ENCODE data around the gene PHACTR1.

PHACTR1 gene

DNA sequence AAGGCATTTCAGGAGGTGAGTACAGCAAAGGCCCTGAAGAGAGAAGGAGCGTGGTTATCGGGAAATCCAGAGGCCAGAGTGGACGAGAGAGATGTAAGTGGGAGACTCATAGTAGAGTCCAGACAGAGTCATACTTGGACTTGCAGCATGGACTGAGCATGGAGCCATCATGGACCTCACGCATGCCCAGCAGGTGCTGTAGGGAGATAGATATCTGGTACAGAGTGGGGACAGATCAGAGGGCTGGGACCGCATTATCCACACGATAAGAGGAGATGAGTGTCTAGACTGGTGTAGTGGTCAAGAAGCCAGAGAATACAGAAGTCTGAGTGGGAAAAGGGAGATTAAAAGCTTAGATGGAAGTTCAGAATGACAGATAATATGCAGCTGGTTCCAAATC, 484.8 kb downstream of the PHACTR1 start:
- no peak for DNase-seq (ENCODE audit: low spot score)

DNA sequence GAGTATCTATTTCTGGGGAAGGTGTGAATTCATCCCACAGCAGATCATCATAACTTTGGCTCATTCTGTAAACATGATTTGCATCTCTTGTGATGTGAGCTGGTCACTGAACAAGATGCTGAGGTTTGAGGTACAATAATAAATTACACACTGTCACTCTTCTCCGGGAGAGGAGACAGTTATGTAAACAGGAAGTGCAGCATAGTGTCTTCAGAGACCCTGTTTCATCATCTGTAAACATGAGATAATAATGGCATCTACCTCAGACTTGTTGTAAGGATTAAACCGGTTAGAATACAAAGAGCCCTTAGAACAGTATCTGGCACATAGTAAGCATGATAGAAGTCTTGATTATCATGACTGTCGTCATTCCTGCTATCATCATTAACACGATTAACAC, 486.6 kb downstream of the PHACTR1 start:
- no peak for DNase-seq (ENCODE audit: low spot score)

DNA sequence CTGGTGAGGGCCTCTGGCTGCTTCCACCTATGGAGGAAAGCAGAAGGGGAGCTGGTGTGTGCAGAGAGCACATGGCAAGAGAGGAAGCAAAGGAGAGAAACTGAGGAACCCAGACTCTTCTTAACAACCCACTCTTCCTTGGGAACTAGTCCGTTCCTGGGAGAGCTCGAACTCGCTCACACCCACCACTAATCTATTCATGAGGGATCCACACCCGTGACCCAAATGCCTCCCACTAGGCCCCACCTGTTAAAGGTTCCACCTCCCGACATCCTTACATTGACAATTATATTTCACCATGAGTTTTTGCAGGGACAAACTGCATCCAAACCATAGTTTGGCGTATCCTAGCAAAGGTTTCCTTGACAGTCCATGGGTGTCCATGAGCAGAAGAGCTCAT, 488.5 kb downstream of the PHACTR1 start:
- DNase-seq (ENCODE audit: low spot score): no peak

DNA sequence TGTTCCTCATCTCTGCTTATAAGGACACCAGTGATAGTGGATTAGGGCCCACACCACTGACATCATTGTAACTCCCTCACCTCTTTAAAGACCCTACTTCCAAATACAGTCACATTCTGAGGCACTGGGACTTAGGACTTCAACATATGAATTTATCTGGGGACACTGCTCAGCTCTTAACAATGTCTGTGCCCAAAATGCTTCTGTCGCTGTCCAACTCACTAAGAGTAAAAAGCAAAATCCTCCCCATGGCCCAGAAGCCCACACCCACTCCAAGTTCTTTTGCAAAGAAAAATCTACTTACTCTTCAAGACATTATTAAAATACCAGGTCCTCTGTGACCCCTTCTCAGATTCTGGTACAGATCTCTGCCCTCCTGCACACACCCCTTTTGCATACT, 495.5 kb downstream of the PHACTR1 start:
- no peak for DNase-seq (ENCODE audit: low spot score)

DNA sequence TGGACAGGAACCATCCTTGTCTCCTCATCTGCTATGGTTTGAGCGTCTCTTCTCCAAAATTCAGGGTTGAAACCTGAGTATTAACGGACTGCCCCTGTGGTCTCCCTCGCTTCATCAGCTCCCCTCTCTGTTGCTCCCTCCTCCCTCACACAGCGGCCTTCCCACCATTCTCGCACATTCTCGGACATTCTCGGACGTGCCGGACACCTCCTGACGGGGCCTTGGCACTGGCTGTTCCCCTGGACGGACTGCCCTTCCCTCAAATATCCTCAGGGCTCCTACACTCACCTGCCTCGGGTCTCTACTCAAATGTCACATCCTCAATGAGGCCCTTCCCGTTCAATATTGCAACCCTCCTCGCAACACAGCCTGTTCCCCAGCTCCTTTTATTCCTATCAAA, 496.0 kb downstream of the PHACTR1 start:
- no peak for DNase-seq (ENCODE audit: low spot score)

DNA sequence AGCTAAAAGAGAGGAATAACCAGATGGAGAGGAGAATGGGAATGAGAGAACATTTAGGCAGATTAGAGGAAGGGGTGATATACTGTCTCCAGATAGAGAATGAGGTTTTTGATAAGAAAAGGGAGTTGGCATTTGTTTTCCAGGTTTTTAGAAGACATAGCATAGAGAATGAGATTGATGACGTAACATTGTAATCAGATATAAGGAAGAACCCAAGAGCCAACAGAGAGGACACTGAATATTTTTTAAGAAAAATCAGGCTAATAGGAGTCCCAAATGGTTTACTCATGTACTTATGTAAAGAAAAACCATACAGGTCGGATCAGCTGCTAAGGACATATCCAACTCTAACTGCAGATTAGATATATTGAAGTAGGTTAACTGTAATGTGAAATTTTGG, 498.8 kb downstream of the PHACTR1 start:
- DNase-seq (ENCODE audit: low spot score): no peak

DNA sequence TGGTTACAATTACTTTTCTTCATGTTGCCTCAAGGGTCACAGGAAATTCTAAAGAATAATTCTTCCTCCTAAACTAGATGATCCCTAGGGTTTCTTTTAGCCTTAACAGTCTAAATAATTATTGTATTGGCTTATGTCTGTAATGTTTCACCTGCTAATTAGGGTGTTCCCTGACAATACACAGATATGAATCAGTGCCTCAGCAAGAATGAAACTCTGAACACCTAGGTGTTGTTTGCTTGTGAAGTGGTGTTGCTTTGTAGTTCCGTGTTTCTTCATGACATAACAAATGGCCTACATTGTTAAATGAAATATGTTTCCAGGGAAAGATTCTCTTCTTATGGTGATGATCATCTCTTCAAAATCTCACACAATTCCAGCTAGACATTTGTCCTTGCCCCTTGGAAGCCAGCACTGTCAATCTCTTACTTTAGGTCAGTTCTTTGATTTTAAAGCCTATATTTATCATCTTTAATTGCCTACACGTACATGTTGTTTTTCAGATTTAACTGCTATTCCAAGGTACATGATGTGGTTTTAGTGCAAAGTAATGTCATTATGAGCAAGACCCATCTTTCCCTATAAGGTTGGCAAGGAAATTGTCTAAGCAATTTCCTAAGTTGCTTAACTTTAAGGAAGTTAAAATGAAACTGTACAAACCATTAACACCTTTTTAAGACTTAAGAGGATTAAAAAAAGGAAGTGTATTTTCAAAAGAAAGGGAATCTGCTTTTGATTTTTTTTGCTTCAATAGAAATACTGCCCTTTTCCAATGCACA, 499.9 kb downstream of the PHACTR1 start:
- DNase-seq (ENCODE audit: low spot score): no peak

DNA sequence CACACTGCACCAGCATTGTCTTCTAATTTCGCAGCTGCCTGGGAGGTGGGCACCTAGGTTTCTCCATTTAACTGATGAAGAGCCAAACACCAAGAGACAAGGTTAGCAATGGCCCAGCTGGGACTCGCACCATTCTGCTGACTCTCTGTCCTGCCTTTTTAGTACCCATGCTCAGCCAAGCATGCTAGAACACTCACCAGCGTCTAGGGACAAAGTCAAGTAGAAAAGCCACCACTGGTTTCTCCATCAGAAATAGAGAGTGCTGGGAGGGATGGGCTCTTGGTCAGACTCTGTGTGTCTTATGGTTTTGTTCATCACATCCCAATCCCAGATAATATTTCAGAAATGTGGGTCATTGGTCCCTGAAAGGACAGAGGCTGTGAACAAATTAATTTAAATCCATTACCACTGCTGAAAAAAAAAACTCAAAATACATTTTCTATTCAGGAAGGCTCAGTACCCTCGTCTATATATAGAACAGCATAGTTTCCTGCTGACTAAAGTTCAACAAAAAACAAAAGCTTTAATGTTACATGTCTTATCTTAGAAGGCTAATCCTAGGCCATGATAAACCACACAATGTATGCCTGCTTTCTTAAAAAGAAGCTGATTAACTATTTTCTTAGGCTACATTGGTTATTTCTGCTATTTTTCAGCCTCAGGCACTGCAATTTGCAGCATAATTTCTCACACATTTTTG, 500.8 kb downstream of the PHACTR1 start:
- DNase-seq (ENCODE audit: low spot score): no peak

DNA sequence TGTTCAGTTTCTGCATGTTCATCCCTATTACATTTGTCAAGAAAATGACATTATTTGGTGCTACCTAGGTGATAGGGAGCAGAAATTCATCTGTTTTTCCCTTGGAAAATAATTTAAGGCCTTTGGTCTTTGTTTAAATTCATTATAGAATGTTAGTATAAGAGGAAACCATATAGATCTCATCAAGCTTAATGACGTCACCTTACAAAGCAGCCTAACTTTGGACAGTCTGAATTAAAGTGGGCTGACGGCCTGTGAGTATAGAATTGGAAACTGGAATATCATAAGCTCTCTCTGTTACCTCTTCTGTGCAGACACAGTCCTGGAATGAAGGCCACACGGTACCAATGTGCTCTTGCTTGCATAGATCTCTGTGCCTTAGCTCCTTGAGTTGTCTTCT, 503.7 kb downstream of the PHACTR1 start:
- no peak for DNase-seq (ENCODE audit: low spot score)

DNA sequence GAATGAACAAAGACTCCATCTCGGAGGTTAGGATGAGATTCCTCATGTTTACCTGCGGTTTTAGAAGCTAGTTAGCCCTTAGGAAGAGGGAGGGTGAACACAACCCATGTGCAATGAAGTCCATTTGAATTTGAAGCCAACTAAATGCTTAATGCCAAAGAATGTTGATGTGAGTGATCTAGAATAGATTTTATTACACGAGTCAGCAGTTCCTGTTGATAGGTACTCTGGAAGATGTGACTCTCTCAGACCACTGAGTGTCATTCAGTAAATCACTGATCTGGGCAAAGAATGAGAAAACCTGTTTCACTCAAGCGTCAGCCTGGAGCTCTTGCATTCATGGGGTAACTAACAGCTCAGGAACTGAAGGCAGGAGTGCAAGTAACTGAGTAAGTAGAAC, 505.5 kb downstream of the PHACTR1 start:
- no peak for DNase-seq (ENCODE audit: low spot score)

DNA sequence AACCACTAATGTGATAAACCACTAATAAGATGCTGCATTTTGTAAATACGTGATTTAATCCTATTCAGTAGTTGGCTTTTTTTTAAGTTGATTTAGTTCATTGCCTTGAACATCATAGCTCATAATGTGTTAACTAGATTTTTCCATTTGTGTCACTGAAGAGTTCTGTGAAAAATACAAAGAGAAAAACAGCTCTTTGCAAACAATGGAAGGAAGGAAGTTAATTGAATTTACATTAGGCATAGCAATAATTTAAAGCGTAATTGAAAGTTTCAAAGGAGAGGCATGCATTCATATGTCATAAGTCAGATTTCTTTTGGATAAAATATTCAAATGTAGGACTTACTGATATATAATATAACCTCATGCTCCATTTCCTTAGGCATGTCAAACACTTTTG, 509.5 kb downstream of the PHACTR1 start:
- no peak for DNase-seq (ENCODE audit: low spot score)

DNA sequence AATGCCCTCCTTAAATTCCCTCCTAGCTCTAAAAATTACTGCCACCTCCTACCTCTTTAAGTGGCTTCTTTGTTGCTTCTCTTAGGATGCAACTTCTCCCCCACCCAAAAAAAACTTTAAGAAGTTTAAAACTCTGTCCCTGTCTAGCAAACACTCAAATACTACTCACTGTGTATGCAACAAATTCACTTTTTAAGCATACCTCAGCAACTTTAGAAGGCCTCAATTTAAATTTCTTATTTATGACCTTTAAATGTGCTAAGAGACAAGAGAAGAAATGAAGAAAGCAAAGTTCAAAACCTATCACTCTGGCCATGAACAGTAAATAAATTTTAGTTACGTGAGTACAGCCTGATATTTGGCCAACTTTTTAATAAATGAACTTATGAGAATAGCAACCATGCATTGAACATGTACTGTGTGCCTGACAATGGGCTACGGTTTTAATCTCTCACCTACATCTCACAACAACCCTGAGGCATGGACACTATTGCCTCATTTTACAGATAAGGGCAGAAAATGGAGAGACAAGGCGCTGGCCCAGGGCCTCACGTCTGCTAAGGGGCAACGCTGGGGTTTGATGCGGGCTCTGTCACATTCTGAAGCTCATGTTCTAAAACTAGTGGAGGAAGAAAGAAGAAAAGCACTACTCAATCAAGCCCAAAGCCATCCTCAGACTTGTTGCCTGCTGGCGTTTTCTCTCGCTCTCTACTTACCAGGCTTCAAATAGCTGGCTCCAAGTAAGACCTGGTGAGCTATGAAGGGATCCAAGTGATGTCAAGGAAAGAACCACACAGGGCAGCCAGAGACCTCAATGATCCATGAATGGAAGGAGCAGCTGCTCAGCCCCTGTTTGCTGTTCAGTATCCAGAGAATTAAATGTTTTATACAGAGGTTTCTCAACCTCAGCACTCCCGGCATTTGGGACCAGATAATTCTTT, 512.0 kb downstream of the PHACTR1 start:
- no peak for DNase-seq (ENCODE audit: low spot score)

DNA sequence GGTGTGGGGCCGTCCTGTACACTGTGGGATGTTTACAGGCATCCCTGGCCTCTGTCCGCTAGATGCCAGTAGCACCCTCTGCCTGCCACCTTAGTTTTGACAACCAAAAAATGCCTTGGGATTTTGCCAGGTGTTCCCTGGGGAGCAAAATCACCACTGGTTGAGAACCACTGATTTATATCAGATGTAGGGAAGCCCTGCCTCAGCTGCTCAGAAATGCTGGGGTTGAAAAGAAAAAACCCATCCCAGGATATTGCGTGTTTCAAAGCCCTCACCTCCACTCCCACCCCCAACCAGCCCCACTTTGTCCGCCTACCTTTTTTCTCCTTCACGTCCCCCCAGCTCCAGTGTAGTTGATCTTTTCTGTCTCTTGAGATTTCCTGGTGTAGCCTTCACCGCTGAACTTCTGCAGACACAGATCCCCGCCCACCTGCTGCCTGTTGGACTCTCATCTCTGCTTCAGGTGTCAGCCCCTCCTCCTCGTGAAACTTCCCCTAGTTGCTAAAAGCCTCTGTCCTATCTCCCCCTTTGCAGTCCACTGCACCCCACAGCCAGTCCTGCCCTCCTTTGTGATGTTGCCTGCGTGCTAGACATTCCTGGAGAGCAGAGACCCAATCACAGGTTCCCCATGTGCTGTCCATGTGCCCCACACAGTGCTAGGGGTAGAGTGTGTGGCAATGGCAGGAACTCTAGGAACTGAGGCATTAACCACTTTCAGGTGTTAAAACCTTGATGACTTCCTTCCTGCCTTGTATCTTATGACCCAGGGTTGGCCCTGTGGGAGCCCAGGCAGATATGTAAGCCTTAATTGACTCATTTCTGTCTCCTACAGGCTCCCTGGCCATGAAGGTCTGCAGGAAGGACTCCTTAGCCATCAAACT, 512.9 kb downstream of the PHACTR1 start:
- DNase-seq (ENCODE audit: low spot score): peak; percentile 10

DNA sequence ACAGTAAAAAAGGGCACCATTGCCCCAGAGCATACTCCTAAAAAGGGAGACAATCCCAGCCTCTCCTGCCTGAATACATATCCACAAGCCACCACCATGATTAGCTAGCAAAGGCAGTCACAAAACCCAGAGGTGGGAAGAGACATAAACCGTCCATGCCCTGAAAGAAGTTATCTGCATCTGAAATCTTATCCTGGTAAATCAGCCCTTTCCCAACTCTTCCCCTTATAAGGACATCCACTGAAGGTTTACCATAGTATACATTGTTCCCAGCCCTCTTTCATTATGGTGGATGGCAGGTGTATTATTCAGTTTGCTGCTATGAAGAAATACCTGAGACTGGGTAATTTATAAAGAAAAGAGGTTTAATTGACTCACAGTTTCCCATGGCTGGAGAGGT, 516.5 kb downstream of the PHACTR1 start:
- no peak for DNase-seq (ENCODE audit: low spot score)

DNA sequence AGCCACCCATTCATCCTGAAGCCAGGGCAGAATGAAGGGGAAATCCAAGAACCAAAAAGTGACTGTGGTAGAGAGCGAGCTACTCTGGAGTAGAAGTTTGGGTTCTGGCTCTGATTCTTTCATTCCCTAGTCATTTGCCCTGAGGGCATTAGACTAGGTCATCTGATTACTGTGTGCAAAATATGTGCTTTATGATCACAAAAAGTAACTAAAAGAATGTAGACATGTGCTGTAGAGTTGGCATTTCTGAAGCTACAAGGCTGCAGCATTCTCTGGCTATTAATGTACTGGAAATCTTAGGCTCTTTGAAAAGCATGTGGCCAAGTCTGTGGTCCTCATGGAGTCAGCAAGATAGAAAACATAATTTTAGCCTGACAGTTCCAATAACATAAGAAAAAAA, 517.6 kb downstream of the PHACTR1 start:
- DNase-seq (ENCODE audit: low spot score): no peak

DNA sequence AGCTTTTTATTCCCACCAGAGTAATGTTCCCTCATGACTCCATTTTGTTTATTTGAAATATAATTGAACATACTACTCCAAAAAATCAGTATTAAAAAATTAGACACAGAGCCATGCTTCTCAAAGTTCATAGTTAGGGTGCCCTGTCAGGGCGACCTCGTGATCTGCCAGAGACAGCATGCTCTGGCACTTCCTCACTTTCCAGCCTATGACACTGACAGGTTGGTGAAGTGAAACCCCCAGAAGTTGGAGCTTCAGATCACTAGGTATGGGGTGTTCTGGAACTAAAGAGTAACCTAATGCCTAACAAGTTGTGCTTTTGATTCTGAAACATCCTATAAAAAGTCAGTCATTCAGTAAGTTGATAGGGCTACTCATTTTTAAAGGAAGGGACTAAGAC, 518.8 kb downstream of the PHACTR1 start:
- DNase-seq (ENCODE audit: low spot score): no peak

DNA sequence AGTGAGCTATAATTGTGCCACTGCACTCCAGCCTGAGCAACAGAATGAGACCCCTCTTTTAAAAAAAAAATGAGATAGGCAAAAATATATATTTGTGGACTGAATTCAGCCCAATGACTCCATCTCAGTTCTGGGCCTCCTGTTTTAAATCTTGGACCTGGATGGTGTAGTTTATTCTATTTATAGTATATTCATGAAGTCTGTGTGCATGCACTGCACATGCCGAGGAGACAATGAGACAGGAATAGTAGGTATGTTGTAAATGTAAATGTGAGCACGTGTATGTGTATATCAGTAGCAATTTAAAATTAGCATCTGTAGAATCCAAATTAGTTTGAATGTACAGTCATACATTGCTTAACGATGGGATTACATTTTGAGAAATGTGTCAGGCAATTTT, 520.8 kb downstream of the PHACTR1 start:
- no peak for DNase-seq (ENCODE audit: low spot score)

DNA sequence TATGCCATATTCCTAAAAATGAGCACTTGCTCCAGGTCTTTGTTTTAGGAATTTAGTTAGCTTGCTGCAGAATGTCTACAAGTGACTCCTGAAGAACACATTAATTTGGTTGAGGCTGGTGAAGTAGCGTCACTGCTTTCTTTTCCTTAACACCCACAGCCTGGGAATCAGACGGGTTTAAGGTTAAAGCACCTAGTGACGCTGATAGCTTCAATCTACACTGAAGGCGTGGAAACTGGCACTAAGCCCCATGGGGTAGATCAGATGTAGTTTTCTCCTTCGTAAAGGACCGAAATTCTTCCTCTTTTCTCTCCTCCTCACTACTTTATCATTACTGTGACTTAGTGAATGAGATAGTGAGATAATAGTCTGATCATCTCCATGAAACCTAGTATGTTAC, 521.5 kb downstream of the PHACTR1 start:
- no peak for DNase-seq (ENCODE audit: low spot score)

DNA sequence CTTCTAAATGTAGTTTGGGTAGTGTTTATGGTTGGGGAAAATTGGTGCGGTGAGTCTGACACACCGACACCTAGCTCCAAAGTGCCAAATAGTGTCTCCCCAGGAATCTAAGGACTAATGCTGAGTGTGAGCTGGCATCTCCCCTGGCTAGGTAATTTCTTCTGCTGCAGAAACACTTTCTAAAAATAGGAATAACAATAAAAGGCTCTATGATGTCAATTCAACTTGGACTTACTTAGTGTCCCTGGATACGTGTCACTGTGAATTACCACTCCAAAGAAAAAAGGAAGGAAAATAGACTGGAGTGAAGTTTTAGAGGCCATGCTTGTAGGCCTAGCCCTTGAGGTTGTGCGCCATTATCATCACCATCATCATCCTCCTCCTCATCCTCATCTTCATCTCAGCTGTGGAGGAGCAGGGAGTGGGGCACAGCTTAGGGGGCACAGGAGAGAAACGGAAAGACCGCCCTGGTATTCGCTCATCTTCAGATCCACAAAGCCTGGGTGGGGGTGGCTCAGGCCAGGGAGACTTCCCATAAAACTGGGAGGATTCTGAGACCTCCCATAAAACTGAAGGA, 522.2 kb downstream of the PHACTR1 start:
- DNase-seq (ENCODE audit: low spot score): no peak

DNA sequence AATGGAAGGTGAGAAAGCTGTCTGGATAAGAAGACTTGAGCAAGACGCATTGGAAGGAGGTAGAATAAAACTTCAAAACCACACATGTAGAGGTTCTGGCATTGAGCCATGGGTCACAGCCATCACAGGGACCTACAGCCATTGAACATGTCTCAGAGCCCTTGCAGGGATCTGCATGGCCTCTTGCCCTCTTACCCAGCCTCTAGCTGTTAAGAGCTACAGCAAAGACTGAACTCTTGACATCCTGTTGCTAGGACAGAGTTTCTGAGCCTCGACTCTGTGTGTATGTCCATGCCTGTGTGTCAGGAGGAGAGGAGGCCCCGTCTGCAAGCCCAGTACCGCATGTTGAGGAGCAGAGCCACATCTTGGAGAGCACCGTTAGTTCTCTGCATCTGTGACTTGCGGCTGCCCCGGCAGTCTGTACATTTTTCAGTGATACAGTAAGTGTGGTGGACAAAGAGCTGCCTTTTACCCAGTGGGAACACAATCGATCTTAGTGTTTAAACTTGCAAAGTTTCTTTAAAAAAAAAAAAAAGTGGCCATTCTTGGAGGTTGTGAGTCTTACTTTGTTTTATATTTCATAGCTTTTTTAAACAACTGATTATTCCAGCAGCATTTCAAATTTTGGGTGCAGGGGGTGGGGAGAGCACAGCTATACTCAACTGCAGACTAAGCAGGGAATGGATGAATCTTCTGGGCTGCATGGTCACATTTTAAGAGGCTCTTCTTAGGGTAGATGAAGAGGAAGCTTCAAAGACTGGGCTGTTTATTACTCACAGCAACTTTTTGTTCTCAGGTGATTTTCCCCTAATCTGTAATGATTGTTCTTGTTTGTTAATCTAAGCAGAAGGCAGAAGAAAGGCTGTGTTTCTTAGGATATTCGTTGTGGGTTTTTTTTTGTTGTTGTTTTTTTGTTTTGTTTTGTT, 523.2 kb downstream of the PHACTR1 start:
- no peak for DNase-seq (ENCODE audit: low spot score)

All from CD4-positive, alpha-beta T cell treated with Interleukin-15 for 4 hours (primary cell).